IPS DF 4.7 (cell line): ENCODE measurements around the gene RANBP3.
"Not testable (repeated sequence)": the region's sequence is repeated elsewhere in the genome, so short reads cannot be mapped to it uniquely, and the experiment has no call there.

Source experiments
- DNase-seq: peaks from one replicate; pipeline ENCODE4 v3.0.0-alpha.2; 2013; ENCODE audit warnings: low spot score; ENCODE audit errors: extremely low read depth

Gene RANBP3

GRCh38 chr19:5977785-5978605, at the start of gene RANBP3:
RANBP3 (minus strand) TSS chr19:5978140; CDS start chr19:5978082, 58 bp downstream.
- peak; percentile 68 for DNase-seq

DNA sequence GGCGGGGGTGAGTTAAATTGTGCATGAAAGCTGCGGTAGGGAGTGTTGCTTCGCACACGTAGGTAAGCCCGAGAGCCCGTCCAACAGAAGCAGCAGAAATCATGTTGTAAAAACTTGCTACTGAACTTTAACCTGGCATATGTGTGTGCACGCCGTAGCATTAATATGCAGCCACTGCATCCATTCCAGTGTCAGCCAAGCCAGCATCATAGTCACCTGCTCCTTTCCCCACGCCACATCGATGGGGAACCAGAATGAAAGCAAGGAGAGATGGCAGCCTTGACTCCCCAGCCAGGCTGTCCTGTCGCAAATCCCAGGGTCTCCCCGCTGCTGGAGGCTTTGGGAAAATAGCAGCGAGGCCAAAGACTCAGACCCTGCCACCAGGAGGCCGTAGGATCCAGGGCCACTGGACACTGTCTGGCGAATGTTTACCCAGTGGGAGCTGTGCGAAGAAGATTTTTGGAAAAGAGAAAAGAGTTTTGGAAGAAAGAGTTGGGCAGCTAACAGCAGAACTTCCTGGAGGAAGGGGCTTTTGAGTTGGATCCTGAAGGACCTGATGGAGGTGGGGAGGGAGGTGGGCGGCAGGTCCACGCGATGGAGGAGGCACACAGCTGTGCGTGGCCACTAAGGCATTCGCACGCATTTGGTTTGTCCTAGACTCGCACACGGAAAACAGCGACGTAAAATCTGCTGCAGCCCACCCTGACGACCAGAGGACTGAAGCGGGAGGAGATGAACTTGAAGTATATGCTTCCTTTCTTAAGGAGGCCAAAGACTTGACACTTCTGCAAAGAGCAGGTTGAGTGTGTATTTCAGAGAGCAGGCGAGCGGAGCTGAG, 48.7 kb upstream of the RANBP3 start:
- no peak for DNase-seq

- DNase-seq: not testable (repeated sequence)
Measured at GRCh38 chr19:6024756-6025155, 46.8 kb upstream of the RANBP3 start.

DNA sequence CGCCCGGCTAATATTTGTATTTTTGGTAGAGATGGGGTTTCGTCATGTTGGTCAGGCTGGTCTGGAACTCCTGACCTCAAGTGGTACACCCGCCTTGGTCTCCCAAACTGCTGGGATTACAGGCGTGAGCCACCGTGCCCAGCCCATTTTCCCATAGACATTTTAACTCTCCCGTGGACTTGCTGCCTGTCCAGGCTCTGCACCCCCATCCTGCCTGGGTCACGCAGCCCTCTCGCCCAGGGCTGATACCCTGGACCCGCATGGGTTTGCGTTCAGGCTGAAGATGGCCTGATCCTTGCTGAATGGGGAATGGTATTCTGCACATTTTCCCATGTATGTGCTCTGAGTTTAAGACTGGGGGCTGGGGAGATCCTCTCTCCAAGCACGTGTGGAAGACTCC, 46.0 kb upstream of the RANBP3 start:
- no peak for DNase-seq

GRCh38 chr19:6023085-6023682, 45.2 kb upstream of the RANBP3 start:
- no peak for DNase-seq

DNA sequence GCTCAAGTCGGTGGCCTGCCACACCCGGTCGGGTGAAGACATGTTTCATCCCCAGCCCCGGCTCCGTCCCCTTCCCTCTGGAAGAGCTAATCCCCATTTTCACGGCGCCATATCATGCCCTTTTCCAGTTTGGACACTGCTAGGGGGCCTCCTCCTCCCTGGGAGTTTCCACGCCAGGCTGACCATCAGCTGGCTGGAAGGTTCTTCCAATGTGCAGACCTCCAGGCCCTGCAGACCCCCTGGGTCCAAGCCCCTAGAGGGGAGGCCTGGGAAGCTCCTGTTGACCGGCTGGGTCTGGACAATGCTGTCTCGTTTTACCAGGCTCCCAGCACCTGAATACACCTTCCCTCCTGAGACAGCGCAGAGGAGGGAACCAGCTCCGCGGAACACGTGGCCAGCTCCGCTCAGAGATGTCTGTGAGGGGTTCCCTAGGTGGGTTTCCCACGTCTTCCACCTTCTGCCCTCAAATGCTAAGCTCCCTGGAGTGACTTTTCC, 44.7 kb upstream of the RANBP3 start:
- DNase-seq: no peak

DNA sequence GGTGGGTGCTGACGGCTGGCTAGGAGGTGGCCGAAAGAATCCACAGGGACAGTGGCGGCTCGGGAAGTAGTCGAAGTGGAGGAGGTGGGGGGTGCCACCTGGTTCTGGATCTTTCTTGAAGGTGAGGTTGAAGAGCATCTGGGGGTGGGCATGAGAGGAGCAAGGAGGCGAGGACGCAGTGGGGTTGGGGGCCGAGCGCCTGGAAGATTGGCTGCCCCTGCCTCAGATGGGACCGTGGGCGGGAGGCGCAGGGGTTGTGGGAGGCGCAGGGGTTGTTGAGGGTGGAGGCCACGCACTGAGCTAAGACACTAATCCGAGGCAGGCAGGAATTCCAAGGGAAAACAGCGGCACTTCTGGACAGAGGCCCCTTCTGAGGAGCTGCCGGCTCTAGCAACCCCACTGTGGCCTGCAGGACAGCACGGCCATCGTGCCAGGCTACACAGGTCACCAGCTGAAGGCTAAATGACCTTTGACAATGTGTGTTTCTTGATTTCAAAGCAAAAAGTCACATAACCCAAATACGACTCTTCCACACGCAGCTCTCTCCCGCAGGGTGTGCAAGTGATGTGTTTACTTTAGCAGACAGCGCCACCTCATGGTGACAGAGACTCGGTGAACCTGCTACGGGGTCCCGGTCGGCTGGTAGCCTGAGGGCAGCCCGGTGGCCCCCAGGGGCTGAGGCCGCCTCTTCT, 44.1 kb upstream of the RANBP3 start:
- peak; percentile 69 for DNase-seq

DNA sequence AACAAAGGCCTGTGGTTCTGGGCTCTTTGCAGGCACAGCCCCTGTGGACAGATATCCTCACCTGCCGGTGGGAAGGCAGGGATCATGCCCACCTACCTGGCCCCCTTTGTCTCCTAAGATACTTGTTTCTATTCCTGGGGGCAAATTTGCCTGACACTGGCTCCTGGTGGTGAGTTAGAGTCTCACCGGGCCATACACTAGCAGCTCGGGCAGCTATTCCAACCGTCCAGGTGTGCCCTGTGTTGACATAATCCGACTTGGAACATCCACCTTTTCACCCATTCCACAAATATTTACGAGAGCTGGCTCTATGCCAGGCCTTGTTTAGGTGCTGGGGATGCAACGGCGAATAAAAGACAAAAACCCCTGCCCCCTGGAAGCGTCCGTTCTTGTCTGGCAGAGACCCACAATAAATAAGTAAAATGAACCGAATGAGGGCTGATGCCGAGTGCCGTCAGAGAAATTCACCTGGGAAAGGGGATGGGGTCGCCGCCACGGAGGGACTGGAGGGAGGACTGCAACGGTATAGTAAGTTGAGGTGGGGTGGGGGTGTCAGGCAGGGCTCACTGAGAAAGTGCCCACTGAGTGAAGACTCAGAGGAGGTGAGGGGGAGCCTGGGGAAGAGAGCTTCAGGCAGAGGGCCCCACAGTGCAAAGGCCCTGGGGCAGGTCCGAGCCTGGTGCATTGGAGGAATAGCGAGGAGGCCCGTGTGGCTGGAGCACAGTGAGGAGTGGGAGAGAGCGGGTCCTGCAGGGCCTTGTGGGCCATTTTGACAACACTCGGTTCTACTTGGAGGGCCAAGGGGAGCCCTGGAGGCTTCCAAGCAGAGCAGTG, 43.2 kb upstream of the RANBP3 start:
- no peak for DNase-seq

- DNase-seq: no peak
Measured at GRCh38 chr19:6020166-6020882, 42.4 kb upstream of the RANBP3 start.

- no peak for DNase-seq
Measured at GRCh38 chr19:6018786-6019185, 40.8 kb upstream of the RANBP3 start.

GRCh38 chr19:6017576-6017975, 39.6 kb upstream of the RANBP3 start:
- no peak for DNase-seq

- no peak for DNase-seq
Measured at GRCh38 chr19:6015841-6016545, 38.1 kb upstream of the RANBP3 start.

DNA sequence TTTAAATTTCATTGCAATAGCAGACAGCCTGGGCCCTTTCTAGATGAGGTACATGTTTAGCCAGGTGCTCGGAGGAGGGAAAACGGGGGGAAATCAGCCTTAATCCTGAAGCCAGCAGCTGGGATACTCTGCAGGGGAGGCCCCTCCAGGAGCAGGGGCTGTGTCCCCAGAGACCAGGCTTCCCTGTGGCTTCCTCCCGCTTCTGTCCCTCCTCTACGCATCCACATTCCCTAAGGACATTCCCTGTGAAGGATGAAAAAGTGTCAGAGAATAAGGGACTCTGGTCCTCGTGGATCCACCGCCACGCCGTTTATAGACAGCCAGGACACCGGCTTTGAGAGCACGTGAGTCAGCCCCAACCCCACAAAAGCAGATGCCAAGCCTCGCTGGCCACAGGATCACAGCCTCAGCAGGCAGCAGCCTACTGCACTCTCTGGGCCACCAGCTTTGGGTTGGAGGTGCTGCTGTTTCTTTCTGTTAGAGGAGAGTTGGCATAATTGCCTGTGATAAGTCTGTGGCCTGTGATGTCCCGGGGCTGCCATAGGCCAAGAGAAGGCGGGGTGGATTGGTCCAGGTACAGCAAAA, 36.7 kb upstream of the RANBP3 start:
- DNase-seq: no peak

DNA sequence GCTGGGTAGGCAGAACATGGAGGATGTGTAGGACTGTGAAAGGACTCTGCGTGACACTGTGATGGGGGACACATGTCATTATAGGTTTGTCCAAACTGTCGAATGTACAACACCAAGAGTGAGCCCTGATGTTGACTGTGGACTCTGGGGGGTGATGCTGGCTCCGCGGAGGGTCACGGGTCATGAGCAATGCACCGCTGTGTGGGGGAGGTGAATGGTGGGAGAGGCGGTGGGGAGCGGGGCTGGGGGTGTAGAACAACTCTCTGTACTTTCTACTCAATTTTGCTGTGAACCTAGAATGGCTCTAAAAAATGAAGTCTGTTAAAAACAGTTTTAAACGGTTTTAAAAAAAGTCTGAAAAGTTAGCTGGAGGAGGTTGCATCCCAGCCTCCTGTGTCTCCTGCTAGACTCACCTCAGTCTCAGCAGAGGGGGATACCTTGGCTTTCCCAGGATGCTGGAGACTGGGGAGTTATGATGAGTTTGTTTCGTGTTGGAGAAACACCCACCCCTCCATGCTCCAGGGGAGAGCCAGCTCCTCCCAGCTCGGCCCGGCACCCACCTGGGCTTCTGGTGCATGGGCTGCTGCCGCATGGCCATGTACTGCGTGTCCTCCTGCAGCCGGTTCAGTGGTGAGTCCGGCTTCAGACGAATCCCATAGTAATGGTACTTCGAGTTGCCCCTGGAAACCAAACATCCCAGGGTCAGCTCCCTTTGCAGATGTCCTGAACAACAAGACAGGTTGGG, 34.7 kb upstream of the RANBP3 start:
- DNase-seq: no peak

DNA sequence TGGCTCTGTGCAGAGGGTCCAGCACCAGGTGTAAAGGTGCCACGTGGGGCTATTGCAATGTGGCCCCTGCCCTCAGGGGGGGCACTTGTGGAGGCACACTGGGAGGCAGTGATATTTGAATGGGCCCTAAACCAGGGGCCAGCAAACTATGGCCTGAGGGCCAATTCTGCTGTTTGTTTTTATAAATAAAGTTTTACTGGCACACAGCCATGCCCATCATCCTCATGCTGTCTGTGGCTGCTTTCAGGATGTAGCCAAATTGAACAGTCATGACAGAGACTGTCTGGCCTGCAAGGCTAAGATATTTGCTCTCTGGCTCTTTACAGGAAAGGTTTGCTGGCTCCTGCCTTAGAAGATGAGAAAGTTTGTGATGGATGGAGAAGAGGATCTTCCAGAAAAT, 33.9 kb upstream of the RANBP3 start:
- no peak for DNase-seq

DNA sequence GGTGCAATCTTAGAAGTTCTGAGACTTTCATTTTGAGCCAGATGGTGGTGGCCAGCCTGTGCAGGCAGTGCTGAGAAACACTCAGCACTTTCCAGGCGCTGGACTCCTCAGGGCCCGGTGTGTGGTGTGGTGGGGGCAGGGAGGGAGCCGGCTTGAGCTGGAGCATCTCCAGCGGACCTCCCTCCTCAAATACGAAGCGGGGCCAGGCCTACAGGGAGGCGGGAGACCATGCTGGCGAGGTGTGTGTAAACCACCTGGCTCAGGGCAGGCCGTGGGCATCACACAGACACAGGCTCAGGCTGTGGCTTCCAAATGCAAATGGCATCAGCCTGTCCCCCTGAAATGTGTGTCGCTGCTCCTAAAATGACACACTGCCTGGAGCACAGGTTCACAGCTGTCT, 33.3 kb upstream of the RANBP3 start:
- no peak for DNase-seq

GRCh38 chr19:6010107-6010506, 32.2 kb upstream of the RANBP3 start:
- no peak for DNase-seq

GRCh38 chr19:6007866-6008265, 29.9 kb upstream of the RANBP3 start:
- no peak for DNase-seq
